ENCODE data around the gene LASP1. TPM values are rescaled to one million over a fixed set of nuclear protein-coding genes. Genes with fewer than 3 reads are reported as not detected.
A peak's percentile ranks its signal among the peaks of the same experiment; 100 is the strongest.

Gene LASP1, protein sequence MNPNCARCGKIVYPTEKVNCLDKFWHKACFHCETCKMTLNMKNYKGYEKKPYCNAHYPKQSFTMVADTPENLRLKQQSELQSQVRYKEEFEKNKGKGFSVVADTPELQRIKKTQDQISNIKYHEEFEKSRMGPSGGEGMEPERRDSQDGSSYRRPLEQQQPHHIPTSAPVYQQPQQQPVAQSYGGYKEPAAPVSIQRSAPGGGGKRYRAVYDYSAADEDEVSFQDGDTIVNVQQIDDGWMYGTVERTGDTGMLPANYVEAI
- total RNA-seq: 87.4 and 94.3 TPM in 2 replicates
- long read RNA-seq, full-length matches to known transcripts: 1 of 15 reads
- long read RNA-seq, partial matches to known transcripts: 1 of 15 reads
- long read RNA-seq, other reads (novel, unspliced or antisense): 13 of 15 reads

GRCh38 chr17:38869526-38870258, at the start of gene LASP1:
TSS of gene LASP1 (plus strand) at chr17:38870058. CDS start at chr17:38870190, 132 bp downstream.
- peak; percentile 79 for DNase-seq (ENCODE audit: low read depth, low spot score)
- Mint-ChIP-seq H3K36me3 (ENCODE audit: low read depth) (peaks cover 2% of the 10 kb centered on the region), H3K27me3 (ENCODE audit: low read depth) (peaks cover 37% of the 10 kb centered on the region), H3K9me3 (peaks cover 2% of the 10 kb centered on the region), H3K4me3 (peak within 1 kb of the TSS; percentile 99), H3K27ac (ENCODE audit: unreplicated experiment) (peak within 1 kb of the TSS; percentile 96), H3K4me1 (peaks cover 57% of the 10 kb centered on the region)
- TF ChIP-seq, protein P1, sequence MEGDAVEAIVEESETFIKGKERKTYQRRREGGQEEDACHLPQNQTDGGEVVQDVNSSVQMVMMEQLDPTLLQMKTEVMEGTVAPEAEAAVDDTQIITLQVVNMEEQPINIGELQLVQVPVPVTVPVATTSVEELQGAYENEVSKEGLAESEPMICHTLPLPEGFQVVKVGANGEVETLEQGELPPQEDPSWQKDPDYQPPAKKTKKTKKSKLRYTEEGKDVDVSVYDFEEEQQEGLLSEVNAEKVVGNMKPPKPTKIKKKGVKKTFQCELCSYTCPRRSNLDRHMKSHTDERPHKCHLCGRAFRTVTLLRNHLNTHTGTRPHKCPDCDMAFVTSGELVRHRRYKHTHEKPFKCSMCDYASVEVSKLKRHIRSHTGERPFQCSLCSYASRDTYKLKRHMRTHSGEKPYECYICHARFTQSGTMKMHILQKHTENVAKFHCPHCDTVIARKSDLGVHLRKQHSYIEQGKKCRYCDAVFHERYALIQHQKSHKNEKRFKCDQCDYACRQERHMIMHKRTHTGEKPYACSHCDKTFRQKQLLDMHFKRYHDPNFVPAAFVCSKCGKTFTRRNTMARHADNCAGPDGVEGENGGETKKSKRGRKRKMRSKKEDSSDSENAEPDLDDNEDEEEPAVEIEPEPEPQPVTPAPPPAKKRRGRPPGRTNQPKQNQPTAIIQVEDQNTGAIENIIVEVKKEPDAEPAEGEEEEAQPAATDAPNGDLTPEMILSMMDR (conservative IDR thresholded peaks at IDR 0.05): no peak

DNA sequence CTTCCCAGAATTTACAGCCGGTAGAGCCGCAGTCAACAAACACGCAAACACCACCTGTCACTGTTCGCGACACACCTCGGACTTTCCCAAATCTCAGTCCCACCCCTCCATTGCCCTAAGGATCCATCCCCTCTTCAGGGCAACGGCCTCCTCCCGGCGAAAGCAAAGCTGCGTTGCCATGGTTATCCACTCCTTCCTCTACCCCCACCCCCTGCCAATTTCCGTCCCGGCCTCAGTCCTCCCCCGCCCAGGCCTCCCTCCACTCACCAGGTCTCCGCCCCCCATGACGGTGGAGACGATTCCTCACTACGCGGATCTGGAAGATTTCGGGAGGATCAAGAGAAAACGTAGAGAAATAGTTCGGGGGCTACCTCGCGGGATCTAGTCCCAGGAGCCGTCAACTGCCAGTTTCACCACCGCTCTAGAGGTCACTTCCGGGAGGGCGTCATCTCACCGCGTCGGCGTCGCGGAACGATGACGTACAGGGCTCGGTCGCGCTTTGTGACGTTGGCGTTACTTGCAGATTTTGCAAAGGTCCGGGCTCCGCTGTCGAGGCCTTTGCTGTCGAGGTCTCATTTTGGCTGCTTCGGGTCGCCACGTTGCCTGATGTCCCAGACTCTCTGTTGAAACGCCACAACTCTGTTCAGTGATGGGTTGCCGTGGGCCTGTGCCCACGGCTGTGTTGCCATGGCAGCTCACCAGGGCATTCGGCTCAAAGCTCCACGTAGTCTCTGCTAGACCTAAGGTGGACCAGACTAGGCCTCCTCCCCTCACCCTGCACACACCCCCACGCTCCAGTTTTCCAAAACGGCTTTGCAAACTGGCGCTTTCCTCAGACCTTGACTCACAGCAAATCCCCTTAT, 44.7 kb upstream of the LASP1 start, which contains the start of gene CWC25:
Gene CWC25 (minus strand): TSS at position 423 of the 863 bp plus-strand sequence. CDS start 138 bp downstream, at position 285.
- H3K4me3 Mint-ChIP-seq: peak within 1 kb of the TSS; percentile 96
- H3K36me3 Mint-ChIP-seq (ENCODE audit: low read depth): peaks cover 3% of the 10 kb centered on the region
- peak within 1 kb of the TSS; percentile 100 for H3K27ac Mint-ChIP-seq (ENCODE audit: unreplicated experiment)

DNA sequence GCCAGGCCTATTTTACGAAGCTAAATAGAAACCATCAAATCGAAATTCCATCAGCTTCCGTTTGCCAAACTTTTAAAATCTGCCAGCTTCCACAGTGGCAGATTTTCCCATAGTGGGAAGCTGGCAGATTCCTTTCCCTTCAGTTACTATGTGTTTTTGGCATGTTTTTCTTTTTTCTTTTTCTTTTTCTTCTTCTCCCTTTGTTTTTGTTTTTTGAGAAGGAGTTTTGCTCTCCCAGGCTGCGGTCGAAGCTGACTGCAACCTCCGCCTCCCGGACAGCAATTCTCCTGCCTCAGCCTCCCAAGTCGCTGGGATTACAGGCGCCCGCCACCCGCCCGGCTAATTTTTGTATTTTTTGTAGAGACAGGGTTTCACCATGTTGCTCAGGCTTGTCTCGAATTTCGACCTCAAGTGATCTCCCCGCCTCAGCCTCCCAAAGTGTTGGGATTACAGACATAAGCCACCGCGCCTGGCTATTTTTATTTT, 44.1 kb upstream of the LASP1 start:
- H3K4me1 Mint-ChIP-seq: peaks cover 23% of the 10 kb centered on the region

More for the DNA sequence above, 44.7 kb upstream of the LASP1 start, which contains the start of gene CWC25:
- TF ChIP-seq, protein P1 (conservative IDR thresholded peaks at IDR 0.05): no peak
- Mint-ChIP-seq H3K27me3 (ENCODE audit: low read depth) (peaks cover 4% of the 10 kb centered on the region), H3K4me1 (peaks cover 23% of the 10 kb centered on the region), H3K9me3 (no peaks in the 10 kb centered on the region)
- DNase-seq (ENCODE audit: low read depth, low spot score): peak; percentile 98

GRCh38 chr17:38844261-38844757, 25.5 kb upstream of the LASP1 start:
- no peak overlapping the region for H3K27ac Mint-ChIP-seq (ENCODE audit: unreplicated experiment)
- H3K4me3 Mint-ChIP-seq: no peak overlapping the region
- H3K4me1 Mint-ChIP-seq: no peaks in the 10 kb centered on the region
- no peaks in the 10 kb centered on the region for H3K27me3 Mint-ChIP-seq (ENCODE audit: low read depth)
- TF ChIP-seq, protein P1 (conservative IDR thresholded peaks at IDR 0.05): no peak
- no peak for DNase-seq (ENCODE audit: low read depth, low spot score)
- H3K9me3 Mint-ChIP-seq: no peaks in the 10 kb centered on the region
- H3K36me3 Mint-ChIP-seq (ENCODE audit: low read depth): peaks cover 5% of the 10 kb centered on the region

More for the DNA sequence above, 44.1 kb upstream of the LASP1 start:
- Mint-ChIP-seq H3K27me3 (ENCODE audit: low read depth) (peaks cover 7% of the 10 kb centered on the region), H3K36me3 (ENCODE audit: low read depth) (no peaks in the 10 kb centered on the region), H3K4me3 (peak overlapping the region; percentile 96), H3K27ac (ENCODE audit: unreplicated experiment) (peak overlapping the region; percentile 100), H3K9me3 (no peaks in the 10 kb centered on the region)
- TF ChIP-seq, protein P1 (conservative IDR thresholded peaks at IDR 0.05): no peak
- no peak for DNase-seq (ENCODE audit: low read depth, low spot score)

GRCh38 chr17:38848557-38848891, 21.3 kb upstream of the LASP1 start:
- Mint-ChIP-seq H3K4me3 (peak overlapping the region; percentile 71), H3K27me3 (ENCODE audit: low read depth) (no peaks in the 10 kb centered on the region), H3K36me3 (ENCODE audit: low read depth) (peaks cover 37% of the 10 kb centered on the region), H3K27ac (ENCODE audit: unreplicated experiment) (no peak overlapping the region), H3K4me1 (peaks cover 34% of the 10 kb centered on the region), H3K9me3 (no peaks in the 10 kb centered on the region)
- DNase-seq (ENCODE audit: low read depth, low spot score): no peak
- TF ChIP-seq, protein P1 (conservative IDR thresholded peaks at IDR 0.05): no peak

Data from neural crest cell (in vitro differentiated cells).